A549 treated with DMSO at 1 μM for 4 hours (cell line): ENCODE results near the gene IFNAR1. TPM values are rescaled to one million over a fixed set of nuclear protein-coding genes. Genes with fewer than 3 reads are reported as not detected.

Experiments
- total RNA-seq: library from RNA; stranded (reverse); fragments of 200-300 nt; extraction: Qiagen RNA extraction; gene quantifications from 5 replicates; pipeline ENCODE4 v1.2.3, GENCODE V29; 2022; ENCODE audit warnings: low read depth

IFNAR1 gene
- total RNA-seq, result 17.1 to 21.0 TPM (median 19.7 TPM) in 5 replicates

DNA sequence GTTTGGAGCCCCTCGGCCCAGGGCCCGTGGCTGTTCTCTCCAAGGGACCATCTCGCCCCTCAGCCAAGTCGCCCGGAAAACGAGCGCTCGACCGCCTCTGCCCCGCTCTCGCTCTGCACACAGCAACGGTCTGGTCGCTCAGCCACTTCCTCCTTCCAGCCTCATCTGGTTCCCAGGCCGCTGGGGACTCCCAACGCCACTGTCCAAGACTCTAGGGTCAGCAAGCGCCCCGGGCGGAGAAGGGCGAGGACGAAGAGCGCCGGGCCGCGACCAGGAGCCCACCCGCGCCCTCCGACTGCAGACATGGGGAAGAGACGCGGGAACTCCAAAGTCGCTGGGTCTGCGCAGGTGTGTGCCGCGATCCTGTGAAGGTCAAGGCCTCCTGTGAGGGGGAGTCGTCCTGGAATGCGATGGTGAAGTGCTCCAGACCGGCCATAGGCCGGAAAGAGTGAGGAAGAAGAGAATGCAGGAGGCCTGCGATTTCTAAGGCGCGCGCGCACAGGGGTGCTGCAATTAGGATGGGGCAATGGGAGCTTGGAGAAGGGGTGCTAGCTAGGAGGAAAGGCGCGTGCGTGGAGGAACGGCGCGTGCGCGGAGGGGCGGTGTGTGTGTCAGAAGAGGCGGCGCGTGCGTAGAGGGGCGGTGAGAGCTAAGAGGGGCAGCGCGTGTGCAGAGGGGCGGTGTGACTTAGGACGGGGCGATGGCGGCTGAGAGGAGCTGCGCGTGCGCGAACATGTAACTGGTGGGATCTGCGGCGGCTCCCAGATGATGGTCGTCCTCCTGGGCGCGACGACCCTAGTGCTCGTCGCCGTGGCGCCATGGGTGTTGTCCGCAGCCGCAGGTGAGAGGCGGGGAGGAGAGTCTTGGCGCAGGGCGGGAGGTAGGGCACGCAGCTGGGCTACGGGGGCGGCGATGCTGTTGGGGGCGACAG, at the start of gene IFNAR1:
TSS of gene IFNAR1 (plus strand) at position 680 of the 931 bp plus-strand sequence. CDS start at position 766, 86 bp downstream.

GRCh38 chr21:33403128-33403785, 78.5 kb downstream of the IFNAR1 start, which contains the start of gene IFNGR2:
Gene IFNGR2, plus strand, starts transcription at chr21:33403413. Its CDS starts 131 bp downstream, at chr21:33403544.

Other genes starting within 250 kb of the IFNAR1 start
- gene IFNAR2, start 95.0 kb upstream of the IFNAR1 start, total RNA-seq, result 14.8 to 18.8 TPM (median 17.2 TPM) in 5 replicates
- 15.4 to 23.3 TPM (median 19.2 TPM) in 5 replicates for gene IL10RB, start 58.6 kb upstream of the IFNAR1 start, total RNA-seq
- gene IFNGR2, start 78.4 kb downstream of the IFNAR1 start, total RNA-seq, result 50.3 to 61.6 TPM (median 59.8 TPM) in 5 replicates
- gene TMEM50B, start 155.0 kb downstream of the IFNAR1 start, total RNA-seq, result 9.8 to 11.9 TPM (median 11.0 TPM) in 5 replicates
- gene DNAJC28, start 166.7 kb downstream of the IFNAR1 start, total RNA-seq, result 0.26 to 0.49 TPM (median 0.40 TPM) in 5 replicates
- gene GART, start 217.1 kb downstream of the IFNAR1 start, total RNA-seq, result 65.5 to 76.6 TPM (median 72.0 TPM) in 5 replicates
- gene SON, start 218.1 kb downstream of the IFNAR1 start, total RNA-seq, result 84.4 to 104 TPM (median 96.2 TPM) in 5 replicates